ENCODE results near the gene MTG2.

MTG2 gene

DNA sequence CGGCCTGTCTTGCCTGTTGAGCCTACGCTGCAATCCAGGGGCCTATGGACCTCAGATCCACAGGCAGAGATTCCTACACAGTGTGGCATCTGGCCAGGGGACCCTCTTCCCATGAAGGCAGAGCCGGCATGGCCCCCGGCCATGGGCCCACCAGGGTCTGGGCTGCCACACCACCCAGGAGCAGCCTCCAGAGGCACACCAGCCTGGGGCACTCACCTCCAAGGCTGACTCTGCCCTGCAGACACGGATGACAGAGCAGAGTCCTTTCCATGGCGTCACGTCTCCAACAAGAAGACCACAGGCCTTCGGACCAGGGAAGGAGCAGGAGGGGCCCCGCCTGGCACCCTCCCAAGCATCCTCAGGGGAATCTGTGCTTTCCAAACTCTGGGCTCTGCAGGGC, 40.7 kb downstream of the MTG2 start:
- peaks cover 14% of the 10 kb centered on the region for H3K4me1 ChIP-seq (ENCODE audit: control insufficient read depth, low read length)
- no peaks in the 10 kb centered on the region for H3K9me3 ChIP-seq (ENCODE audit: control insufficient read depth, insufficient read depth, low read length)
- H3K27me3 ChIP-seq (ENCODE audit: control insufficient read depth, low read length) = peaks cover 27% of the 10 kb centered on the region
- no peaks in the 10 kb centered on the region for H3K79me2 ChIP-seq (ENCODE audit: control insufficient read depth, low read length)
- no peaks in the 10 kb centered on the region for H3K36me3 ChIP-seq (ENCODE audit: control insufficient read depth, low read length)
- TF ChIP-seq, protein P1, sequence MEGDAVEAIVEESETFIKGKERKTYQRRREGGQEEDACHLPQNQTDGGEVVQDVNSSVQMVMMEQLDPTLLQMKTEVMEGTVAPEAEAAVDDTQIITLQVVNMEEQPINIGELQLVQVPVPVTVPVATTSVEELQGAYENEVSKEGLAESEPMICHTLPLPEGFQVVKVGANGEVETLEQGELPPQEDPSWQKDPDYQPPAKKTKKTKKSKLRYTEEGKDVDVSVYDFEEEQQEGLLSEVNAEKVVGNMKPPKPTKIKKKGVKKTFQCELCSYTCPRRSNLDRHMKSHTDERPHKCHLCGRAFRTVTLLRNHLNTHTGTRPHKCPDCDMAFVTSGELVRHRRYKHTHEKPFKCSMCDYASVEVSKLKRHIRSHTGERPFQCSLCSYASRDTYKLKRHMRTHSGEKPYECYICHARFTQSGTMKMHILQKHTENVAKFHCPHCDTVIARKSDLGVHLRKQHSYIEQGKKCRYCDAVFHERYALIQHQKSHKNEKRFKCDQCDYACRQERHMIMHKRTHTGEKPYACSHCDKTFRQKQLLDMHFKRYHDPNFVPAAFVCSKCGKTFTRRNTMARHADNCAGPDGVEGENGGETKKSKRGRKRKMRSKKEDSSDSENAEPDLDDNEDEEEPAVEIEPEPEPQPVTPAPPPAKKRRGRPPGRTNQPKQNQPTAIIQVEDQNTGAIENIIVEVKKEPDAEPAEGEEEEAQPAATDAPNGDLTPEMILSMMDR (IDR thresholded peaks at IDR 0.05; ENCODE audit: low read depth, low read length, poor library complexity, severe bottlenecking) = no peak
- no peak for TF ChIP-seq EZH2phosphoT487 (IDR thresholded peaks at IDR 0.05; ENCODE audit: borderline replicate concordance, low read length)
- peaks cover 13% of the 10 kb centered on the region; the same call in 1 of the 2 replicates for H4K20me1 ChIP-seq (ENCODE audit: control insufficient read depth, insufficient read depth, low read depth, low read length)
- H3F3A ChIP-seq (ENCODE audit: control insufficient read depth, insufficient read depth) = no peaks in the 10 kb centered on the region
- H3K27ac ChIP-seq (ENCODE audit: low read depth, low read length) = no peak overlapping the region
- H3K4me2 ChIP-seq (ENCODE audit: low read length) = no peak overlapping the region
- H3K9me2 ChIP-seq (replicated peaks; ENCODE audit: control insufficient read depth, low read length) = no peaks in the 10 kb centered on the region
- no peak overlapping the region for H3K4me3 ChIP-seq (ENCODE audit: low read length)

DNA sequence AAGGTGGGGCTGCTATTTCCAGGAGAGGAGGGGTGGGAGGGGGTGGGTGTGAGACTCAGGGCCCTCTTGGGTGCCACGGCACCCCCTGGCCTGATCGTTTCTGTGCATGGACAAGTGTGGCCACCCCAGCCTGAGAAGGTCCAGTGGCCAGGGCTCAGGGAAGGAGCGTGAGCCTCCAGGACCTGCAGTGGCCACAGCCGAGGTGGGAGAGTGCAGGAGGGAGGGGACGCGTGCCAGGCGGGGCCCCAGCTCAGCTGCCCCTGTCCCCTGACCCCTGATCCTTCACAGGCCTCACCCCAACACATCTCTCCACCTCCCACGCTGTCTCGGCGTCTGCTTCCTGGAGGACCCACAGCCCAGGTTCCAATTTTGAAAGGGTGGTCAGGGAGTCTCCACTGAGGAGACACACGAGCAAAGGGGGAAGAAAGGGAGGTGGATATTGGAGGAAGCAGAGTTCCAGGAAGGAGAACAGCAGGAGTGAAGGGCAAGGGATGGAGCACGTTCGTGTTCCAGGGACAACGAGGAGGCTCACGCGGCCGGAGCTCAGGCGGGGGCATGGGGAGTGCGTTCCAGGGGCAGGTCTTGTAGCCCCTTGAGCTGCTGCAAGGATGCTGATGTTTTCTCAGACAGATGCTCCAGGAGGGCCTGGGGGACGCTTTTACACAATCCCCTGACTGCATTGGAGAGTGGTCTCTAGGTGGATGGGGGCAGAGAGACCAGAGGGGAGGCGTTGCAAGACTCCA, 41.5 kb downstream of the MTG2 start:
- Histone ChIP-seq H3K4me2 (ENCODE audit: low read length) (no peak overlapping the region), H3K27ac (ENCODE audit: low read depth, low read length) (no peak overlapping the region), H3K79me2 (ENCODE audit: control insufficient read depth, low read length) (no peaks in the 10 kb centered on the region), H3K27me3 (ENCODE audit: control insufficient read depth, low read length) (peaks cover 20% of the 10 kb centered on the region), H4K20me1 (ENCODE audit: control insufficient read depth, insufficient read depth, low read depth, low read length) (peaks cover 12% of the 10 kb centered on the region; the same call in 1 of the 2 replicates), H3K4me1 (ENCODE audit: control insufficient read depth, low read length) (peaks cover 7% of the 10 kb centered on the region), H3K9me2 (replicated peaks; ENCODE audit: control insufficient read depth, low read length) (no peaks in the 10 kb centered on the region), H3K4me3 (ENCODE audit: low read length) (no peak overlapping the region), H3K9me3 (ENCODE audit: control insufficient read depth, insufficient read depth, low read length) (no peaks in the 10 kb centered on the region), H3F3A (ENCODE audit: control insufficient read depth, insufficient read depth) (no peaks in the 10 kb centered on the region), H3K36me3 (ENCODE audit: control insufficient read depth, low read length) (no peaks in the 10 kb centered on the region)
- TF ChIP-seq EZH2phosphoT487 (IDR thresholded peaks at IDR 0.05; ENCODE audit: borderline replicate concordance, low read length) = no peak
- TF ChIP-seq, protein P1 (IDR thresholded peaks at IDR 0.05; ENCODE audit: low read depth, low read length, poor library complexity, severe bottlenecking) = no peak

DNA sequence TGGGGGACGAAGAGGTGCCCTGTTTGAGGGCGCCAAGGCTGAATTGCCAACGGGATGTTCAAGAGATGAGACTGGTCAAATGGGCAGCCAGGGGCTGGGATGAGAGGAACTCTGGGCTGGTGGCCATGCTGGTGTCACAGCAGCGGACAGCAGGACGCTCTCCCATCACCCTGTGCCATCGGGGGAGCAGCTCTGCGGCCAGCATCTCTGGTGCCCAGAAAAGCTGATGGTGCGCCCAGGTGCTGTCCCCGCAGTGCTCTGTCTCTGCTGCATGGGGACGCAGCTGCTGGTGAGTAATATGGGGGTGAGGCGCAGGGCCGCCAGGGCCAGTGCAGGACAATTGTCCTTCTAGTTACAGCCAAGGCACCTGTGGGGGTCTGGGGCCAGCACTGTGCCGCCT, 42.2 kb downstream of the MTG2 start:
- H3F3A ChIP-seq (ENCODE audit: control insufficient read depth, insufficient read depth) = no peaks in the 10 kb centered on the region
- no peaks in the 10 kb centered on the region; the same call in 1 of the 2 replicates for H3K9me3 ChIP-seq (ENCODE audit: control insufficient read depth, insufficient read depth, low read length)
- no peak overlapping the region for H3K4me2 ChIP-seq (ENCODE audit: low read length)
- H3K27me3 ChIP-seq (ENCODE audit: control insufficient read depth, low read length) = peaks cover 16% of the 10 kb centered on the region
- no peak overlapping the region for H3K4me3 ChIP-seq (ENCODE audit: low read length)
- no peaks in the 10 kb centered on the region for H3K9me2 ChIP-seq (replicated peaks; ENCODE audit: control insufficient read depth, low read length)
- H3K79me2 ChIP-seq (ENCODE audit: control insufficient read depth, low read length) = no peaks in the 10 kb centered on the region
- H3K27ac ChIP-seq (ENCODE audit: low read depth, low read length) = no peak overlapping the region
- H3K4me1 ChIP-seq (ENCODE audit: control insufficient read depth, low read length) = peaks cover 3% of the 10 kb centered on the region; the same call in 1 of the 2 replicates
- H4K20me1 ChIP-seq (ENCODE audit: control insufficient read depth, insufficient read depth, low read depth, low read length) = peaks cover 9% of the 10 kb centered on the region; the same call in 1 of the 2 replicates
- no peaks in the 10 kb centered on the region for H3K36me3 ChIP-seq (ENCODE audit: control insufficient read depth, low read length)
- TF ChIP-seq, protein P1 (IDR thresholded peaks at IDR 0.05; ENCODE audit: low read depth, low read length, poor library complexity, severe bottlenecking) = no peak
- no peak for TF ChIP-seq EZH2phosphoT487 (IDR thresholded peaks at IDR 0.05; ENCODE audit: borderline replicate concordance, low read length)
